Testis (tissue), 3 donors: ENCODE results near the gene ZFPM1. TPM values are rescaled to one million over a fixed set of nuclear protein-coding genes. Genes with fewer than 3 reads are reported as not detected.

Experiments used
- DNase-seq: peaks from one replicate; pipeline ENCODE4 v3.0.0-alpha.2; 2019
- H3K27ac ChIP-seq, 2 donors: fragments of 200-600 bp; sonication (generic); one replicate each; pipeline ENCODE4 v1.5.1; 2019
- H3K27me3 ChIP-seq: fragments of 200-600 bp; sonication (generic); one replicate; pipeline ENCODE4 v1.5.1; 2019
- H3K36me3 ChIP-seq: fragments of 200-600 bp; sonication (generic); one replicate; pipeline ENCODE4 v1.5.1; 2017; ENCODE audit warnings: low read depth; ENCODE audit errors: missing control alignments
- H3K4me1 ChIP-seq: fragments of 200-600 bp; sonication (generic); one replicate; pipeline ENCODE4 v1.5.1; 2019
- H3K4me3 ChIP-seq, 2 donors: fragments of 200-600 bp; sonication (generic); one replicate each; pipeline ENCODE4 v1.5.1; 2017 to 2019
- H3K9me3 ChIP-seq: fragments of 200-600 bp; sonication (generic); one replicate; pipeline ENCODE4 v1.5.1; 2017
- CTCF ChIP-seq, 3 experiments: fragments of 450-650 bp in 2 of 3; fragments of 200-600 bp in 1 of 3; sonication (generic) in 1 of 3; IDR thresholded peaks; one replicate each; pipeline ENCODE4 v1.5.1; 2016 to 2019; ENCODE audit warnings: antibody characterized with exemption in 3 of 3, mild to moderate bottlenecking in 2 of 3, moderate library complexity in 1 of 3
- POLR2A ChIP-seq: fragments of 450-650 bp; IDR thresholded peaks from one replicate; pipeline ENCODE4 v1.6.1; 2017; ENCODE audit warnings: antibody characterized with exemption, mild to moderate bottlenecking, moderate library complexity
- WGBS, 2 donors: methylation state at CpG; one replicate each; pipeline ENCODE4 v1.1.5; 2018; 5-methylcytosine and 5-hydroxymethylcytosine counted together
- intact Hi-C: fragments of 100-400 bp; cut with DNase I; formaldehyde crosslinking; loops from one replicate; pipeline ENCODE4 v1.15.1; 2023; ENCODE audit warnings: low total_unique reads
- polyA plus RNA-seq: library from polyadenylated mRNA; stranded (reverse); fragments of 350-450 nt; fragmentation: Illumina TruSeq; extraction: RNeasy Lipid Tissue Mini Kit (QIAGEN cat#74804); gene quantifications from one replicate; pipeline ENCODE4 v1.2.3, GENCODE V29; 2014; ENCODE audit warnings: low read depth, low replicate concordance; ENCODE audit not compliant: insufficient read depth
- total RNA-seq, 2 donors: library from RNA; depleted of rRNA; stranded (reverse); fragments of >200 nt; gene quantifications; one replicate each; pipeline ENCODE4 v1.2.3, GENCODE V29; 2016

The ZFPM1 gene
- total and polyA plus RNA-seq, 3 donors from 2014 or later, result 12.8 to 25.1 (median 23.9) TPM

- TF ChIP-seq CTCF (IDR thresholded peaks at IDR 0.05) (no peak), POLR2A (no peak)
- intact Hi-C loops, result no loop called here
- Histone ChIP-seq H3K4me3 (no peak overlapping the region), H3K4me1 (no peaks in the 10 kb centered on the region), H3K9me3 (no peaks in the 10 kb centered on the region), H3K27ac (no peak overlapping the region), H3K27me3 (no peaks in the 10 kb centered on the region), H3K36me3 (no peaks in the 10 kb centered on the region)
- WGBS, 2 donors, result 94 to 96% methylated on average over 5 to 11 of the region's 17 CpGs
- DNase-seq, result no peak
Measured at GRCh38 chr16:88416686-88417085, 36.4 kb upstream of the ZFPM1 start.

- intact Hi-C loops, result no loop called here
- Histone ChIP-seq H3K4me1 (no peaks in the 10 kb centered on the region), H3K9me3 (no peaks in the 10 kb centered on the region), H3K27ac (no peak overlapping the region), H3K4me3 (no peak overlapping the region), H3K36me3 (no peaks in the 10 kb centered on the region), H3K27me3 (no peaks in the 10 kb centered on the region)
- no peak for DNase-seq
- no peak for TF ChIP-seq POLR2A
- WGBS, 2 donors, result 85 to 90% methylated on average over 11 to 17 of the region's 17 CpGs
Measured at GRCh38 chr16:88417684-88418476, 35.2 kb upstream of the ZFPM1 start.

GRCh38 chr16:88418869-88419268 is 34.2 kb upstream of the ZFPM1 start:
- intact Hi-C loops, result no loop called here
- no peaks in the 10 kb centered on the region for H3K27me3 ChIP-seq
- DNase-seq, result no peak
- no peaks in the 10 kb centered on the region for H3K4me1 ChIP-seq
- no peak overlapping the region for H3K27ac ChIP-seq
- TF ChIP-seq CTCF (IDR thresholded peaks at IDR 0.05), result no peak
- TF ChIP-seq POLR2A, result no peak
- no peaks in the 10 kb centered on the region for H3K36me3 ChIP-seq
- WGBS, 2 donors, result 65 to 81% methylated on average over 10 to 18 of the region's 18 CpGs
- no peaks in the 10 kb centered on the region for H3K9me3 ChIP-seq
- no peak overlapping the region for H3K4me3 ChIP-seq

GRCh38 chr16:88419790-88420189 is 33.3 kb upstream of the ZFPM1 start:
- no peaks in the 10 kb centered on the region for H3K36me3 ChIP-seq
- H3K9me3 ChIP-seq, result no peaks in the 10 kb centered on the region
- TF ChIP-seq POLR2A (no peak), CTCF (IDR thresholded peaks at IDR 0.05) (no peak)
- H3K27me3 ChIP-seq, result no peaks in the 10 kb centered on the region
- WGBS, 2 donors, result 96 to 98% methylated on average over 7 to 8 of the region's 10 CpGs
- H3K4me3 ChIP-seq, result no peak overlapping the region
- H3K4me1 ChIP-seq, result peaks cover 3% of the 10 kb centered on the region
- no peak overlapping the region for H3K27ac ChIP-seq
- no peak for DNase-seq
- intact Hi-C loops, result no loop called here

GRCh38 chr16:88420496-88420895 is 32.6 kb upstream of the ZFPM1 start:
- intact Hi-C loops, result no loop called here
- H3K27me3 ChIP-seq, result no peaks in the 10 kb centered on the region
- peaks cover 5% of the 10 kb centered on the region for H3K4me1 ChIP-seq
- no peaks in the 10 kb centered on the region for H3K9me3 ChIP-seq
- WGBS, 2 donors, result 92 to 94% methylated on average over 12 of the region's 12 CpGs
- TF ChIP-seq CTCF (IDR thresholded peaks at IDR 0.05) (no peak), POLR2A (no peak)
- no peak for DNase-seq
- H3K36me3 ChIP-seq, result no peaks in the 10 kb centered on the region
- H3K27ac ChIP-seq, result no peak overlapping the region
- no peak overlapping the region for H3K4me3 ChIP-seq
